SK-MEL-5 (cell line): ENCODE measurements around the gene TBXAS1. TPM values are rescaled to one million over a fixed set of nuclear protein-coding genes. Genes with fewer than 3 reads are reported as not detected.

Experiments
- DNase-seq: peaks from one replicate; pipeline ENCODE4 v3.0.0-alpha.2; 2016; ENCODE audit warnings: low read depth, low spot score
- in situ Hi-C: cut with HindIII; loops from 2 replicates; pipeline ENCODE4 v1.10.0; 2016; ENCODE audit warnings: low sequenced_read_pairs, high pct_unique_total_duplicates, low pct_unique_long_range_greater_than_20kb
- total RNA-seq: library from RNA; depleted of rRNA; stranded (reverse); fragments of >200 nt; shearing (Covaris generic); gene quantifications from 2 replicates; pipeline ENCODE4 v1.2.3, GENCODE V29; 2014

The TBXAS1 gene
- total RNA-seq, 1 experiment from 2014 or later = 3.4 TPM

DNA sequence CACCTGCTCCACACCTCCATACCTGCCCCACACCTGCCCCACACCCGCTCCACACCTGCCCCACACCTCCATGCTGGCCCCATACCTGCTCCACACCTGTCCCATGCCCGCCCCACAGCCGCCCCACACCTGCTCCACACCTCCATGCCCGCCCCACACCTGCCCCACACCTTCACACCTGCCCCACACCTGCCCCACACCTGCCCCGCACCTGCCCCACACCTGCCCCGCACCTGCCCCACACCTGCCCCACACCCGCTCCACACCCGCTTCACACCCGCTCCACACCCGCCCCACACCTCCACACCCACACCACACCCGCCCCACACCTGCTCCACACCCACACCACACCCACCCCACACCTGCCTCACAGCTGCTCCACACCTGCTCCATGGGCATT lies 180.7 kb downstream of the TBXAS1 start:
- in situ Hi-C loops = loop anchor here (25.0 kb wide), 1 partner anchor 522 kb away; the partner anchor contains the start of gene KLRG2
- DNase-seq = no peak

DNA sequence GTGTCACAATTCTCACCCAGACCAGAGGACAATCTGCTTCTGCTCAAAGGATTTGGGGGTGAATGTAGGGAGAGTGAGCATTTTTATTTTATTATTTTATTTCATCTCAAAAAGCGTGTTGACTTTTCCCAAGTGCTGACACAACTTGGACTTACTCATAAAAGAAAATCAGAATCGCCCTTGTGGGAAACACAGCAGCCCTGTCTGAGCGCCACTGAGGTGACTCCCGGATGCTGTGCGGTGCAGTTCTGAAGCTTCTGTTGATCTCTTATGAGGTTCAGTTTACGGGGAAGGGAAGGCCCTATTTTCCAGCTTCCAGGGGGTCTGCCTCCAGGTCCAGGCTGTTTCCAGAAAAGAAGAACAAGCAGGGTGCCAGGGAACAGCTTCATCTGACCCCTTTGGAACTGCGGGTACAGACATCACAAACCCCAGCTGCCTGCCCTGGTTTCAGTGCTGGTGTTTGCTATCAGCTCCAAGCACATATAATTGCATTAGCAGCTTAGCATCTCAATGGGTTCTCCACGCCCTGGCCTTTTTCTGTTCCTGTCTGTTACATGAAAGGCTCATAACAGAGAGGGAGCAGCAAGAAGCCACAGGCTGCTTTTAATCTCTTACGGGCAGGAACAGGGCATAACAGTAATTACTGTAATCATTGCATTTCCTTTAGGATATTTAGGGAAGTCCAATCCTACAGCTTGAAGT lies 181.3 kb downstream of the TBXAS1 start:
- in situ Hi-C loops = loop anchor here (25.0 kb wide), 1 partner anchor 523 kb away; the partner anchor contains the start of gene KLRG2
- DNase-seq = no peak

DNA sequence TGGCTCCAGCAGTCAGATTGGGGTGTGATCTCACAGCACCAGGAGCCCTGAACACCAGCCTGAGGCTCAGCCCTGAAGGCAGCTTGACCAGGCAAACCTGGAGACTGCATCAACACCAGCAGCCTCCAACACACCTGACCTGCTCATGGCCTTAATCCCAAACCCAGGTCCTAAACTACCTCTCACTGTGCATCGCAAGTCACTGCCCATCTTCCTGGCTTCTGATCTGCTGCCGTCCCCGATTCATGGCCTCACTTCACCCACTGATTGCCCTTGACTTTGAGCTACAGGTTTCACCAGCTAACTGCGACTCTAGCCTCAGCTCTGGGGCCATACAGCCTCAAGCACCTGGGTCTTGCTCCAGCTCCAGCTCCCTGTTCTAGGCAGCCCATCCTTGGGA lies 184.6 kb downstream of the TBXAS1 start:
- in situ Hi-C loops = loop anchor here (25.0 kb wide), 1 partner anchor 526 kb away; the partner anchor contains the start of gene KLRG2
- no peak for DNase-seq

DNA sequence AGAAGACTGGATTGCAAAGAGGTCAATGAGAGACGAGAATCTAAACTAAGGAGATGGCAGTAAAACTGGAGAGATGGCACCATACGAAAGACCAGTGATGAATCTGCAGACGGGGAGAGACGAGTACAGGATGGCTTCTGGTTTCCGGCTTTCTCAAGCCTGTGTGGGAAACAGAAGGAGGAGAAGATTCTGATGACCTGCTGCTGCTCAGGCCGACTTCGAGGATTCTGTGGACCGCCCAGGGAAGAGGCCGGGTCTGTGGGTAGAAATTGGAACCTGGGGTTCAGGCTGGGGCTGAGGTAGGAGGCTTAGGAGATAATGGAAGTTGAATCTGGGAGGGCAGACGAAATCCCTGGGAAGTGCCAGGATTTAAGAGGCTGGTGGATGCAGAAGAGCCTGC lies 185.1 kb downstream of the TBXAS1 start:
- in situ Hi-C loops = loop anchor here (25.0 kb wide), 1 partner anchor 527 kb away; the partner anchor contains the start of gene KLRG2
- DNase-seq = no peak

DNA sequence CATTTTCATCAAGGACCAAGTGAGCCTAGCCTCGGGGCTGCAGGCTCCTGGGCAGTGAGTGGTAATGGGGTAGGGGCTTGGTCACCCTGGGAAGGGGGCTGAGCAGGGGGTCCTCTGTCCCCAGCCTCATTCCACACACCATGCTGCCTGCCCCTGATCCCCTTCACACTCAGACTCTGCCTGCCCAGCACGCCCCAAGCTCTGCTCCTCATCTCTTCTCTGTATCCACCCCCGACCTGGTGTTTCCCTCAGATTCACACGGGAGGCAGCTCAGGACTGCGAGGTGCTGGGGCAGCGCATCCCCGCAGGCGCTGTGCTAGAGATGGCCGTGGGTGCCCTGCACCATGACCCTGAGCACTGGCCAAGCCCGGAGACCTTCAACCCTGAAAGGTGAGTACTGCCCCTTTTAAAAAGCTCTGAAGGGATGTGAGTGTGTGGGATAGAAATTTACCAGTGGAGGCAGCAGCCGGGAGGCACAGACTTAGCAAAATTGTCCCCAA lies 186.5 kb downstream of the TBXAS1 start:
- in situ Hi-C loops = loop anchor here (25.0 kb wide), 1 partner anchor 528 kb away; the partner anchor contains the start of gene KLRG2
- DNase-seq = no peak

DNA sequence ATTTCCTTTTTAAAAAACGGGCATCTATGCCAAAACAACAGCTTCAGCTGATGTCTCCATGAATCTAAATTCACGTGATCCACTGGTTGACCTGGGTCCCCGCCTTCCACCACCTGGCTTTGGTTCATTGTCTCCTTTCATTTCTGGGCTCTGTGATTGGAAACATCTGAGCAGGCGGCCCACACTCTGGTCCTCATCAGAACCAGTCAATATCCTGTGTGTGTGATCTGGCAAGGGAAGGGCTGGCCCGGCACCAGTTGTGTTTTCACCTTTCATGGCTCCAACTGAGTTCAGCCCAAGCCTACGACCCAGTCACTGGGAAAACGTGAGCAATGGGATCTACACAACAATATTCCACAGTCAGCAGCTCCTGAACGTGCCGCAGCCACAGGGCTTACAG lies 187.5 kb downstream of the TBXAS1 start:
- in situ Hi-C loops = loop anchor here (25.0 kb wide), 1 partner anchor 529 kb away; the partner anchor contains the start of gene KLRG2
- no peak for DNase-seq

DNA sequence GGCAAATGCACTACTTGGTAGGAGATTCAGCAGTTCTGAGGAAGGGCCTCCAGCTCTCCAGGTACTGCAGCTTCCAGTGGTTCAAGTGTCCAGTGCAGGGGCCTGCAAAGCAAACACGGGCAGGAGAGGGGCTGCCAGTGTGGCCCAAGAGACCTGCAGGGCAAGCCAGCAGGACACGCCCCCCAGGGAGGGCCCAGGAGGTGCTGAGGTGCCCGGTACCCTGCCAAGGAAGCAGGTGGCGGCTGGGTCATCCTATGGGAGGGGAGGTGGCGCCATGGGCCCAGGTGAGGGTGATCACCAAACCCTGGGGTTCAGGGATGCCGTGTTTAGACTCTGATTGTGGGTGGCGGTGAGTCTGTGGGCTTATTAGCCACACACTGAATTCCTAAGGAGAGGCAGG lies 188.0 kb downstream of the TBXAS1 start:
- DNase-seq = no peak
- in situ Hi-C loops = loop anchor here (25.0 kb wide), 1 partner anchor 530 kb away; the partner anchor contains the start of gene KLRG2

DNA sequence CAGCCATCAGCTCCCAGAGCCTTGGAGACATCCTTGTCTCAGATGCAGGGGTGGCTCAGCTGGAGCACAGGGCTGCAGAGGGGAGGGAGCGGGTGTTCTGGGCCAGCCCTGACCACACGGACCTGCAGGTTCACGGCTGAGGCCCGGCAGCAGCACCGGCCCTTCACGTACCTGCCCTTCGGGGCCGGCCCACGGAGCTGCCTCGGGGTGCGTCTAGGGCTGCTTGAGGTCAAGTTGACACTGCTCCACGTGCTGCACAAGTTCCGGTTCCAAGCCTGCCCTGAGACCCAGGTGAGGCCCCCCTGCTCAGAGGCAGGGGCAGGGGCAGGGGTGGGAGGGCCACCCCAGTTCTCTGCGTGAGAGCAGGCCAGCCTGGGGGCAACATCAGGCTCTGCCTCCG lies 188.5 kb downstream of the TBXAS1 start:
- in situ Hi-C loops = loop anchor here (25.0 kb wide), 1 partner anchor 530 kb away; the partner anchor contains the start of gene KLRG2

DNA sequence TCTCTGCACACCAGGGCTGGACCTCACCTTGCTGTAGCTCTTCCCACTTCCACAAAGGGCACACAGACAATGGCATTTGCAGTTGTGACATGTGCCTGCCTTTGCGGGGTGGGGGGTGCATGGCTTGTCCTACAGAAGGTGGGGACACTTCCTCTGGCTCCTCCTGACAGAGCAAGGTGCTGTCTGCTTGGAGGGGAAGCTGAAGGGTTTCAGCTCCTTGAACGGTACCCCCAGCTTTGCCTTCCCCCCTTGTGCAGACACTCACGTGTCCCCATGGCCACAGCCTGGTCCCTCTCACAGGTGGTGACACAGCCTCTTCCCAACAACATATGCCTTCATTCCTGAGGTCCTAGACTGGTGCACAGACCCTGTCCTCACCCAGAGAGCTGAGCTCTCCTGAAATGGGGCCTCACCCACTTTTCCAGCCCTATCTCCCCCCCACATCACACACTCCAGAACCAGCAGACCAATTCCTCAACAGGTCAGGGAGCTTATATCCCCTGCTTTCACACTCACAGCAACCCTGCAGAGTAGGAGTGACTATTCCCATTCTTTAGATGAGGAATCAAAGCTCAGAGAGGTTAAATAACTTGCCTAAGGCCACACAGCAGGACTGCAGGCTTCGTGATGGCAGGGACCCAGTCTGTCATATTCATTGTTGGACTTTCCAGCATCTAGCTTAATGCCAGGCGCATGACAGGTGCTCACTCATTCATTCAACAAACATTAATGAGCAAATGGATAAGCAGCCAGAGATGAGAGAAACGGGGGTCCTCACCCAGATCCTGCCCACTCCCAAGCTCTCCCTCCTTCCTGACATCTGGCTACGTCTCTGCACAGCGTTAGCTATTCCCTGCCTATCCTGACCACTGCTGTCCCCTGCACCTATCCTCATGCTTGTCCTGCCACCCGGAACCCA lies 189.3 kb downstream of the TBXAS1 start:
- in situ Hi-C loops = loop anchor here (25.0 kb wide), 1 partner anchor 531 kb away; the partner anchor contains the start of gene KLRG2
- DNase-seq = no peak

More for the DNA sequence above, 188.5 kb downstream of the TBXAS1 start:
- no peak for DNase-seq

DNA sequence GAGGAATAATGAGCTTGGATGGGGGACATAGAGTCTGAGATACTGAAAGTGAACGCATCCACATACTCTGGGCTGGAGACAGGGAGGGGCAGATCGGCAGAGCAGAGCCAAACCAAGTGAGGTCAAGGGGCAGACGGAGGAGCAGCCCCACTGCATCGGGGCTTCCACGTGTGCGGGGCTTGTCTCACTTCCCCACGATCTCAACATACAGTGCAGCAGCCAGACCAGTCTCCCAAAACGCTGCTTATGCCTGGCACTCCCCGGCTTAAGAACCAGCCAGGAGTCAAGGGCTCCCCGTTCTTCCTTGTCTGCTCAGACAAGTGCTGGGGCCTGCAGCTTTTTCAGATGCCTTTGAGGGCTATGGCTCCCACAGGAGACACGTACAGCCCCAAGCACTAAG lies 190.1 kb downstream of the TBXAS1 start:
- no peak for DNase-seq
- in situ Hi-C loops = loop anchor here (25.0 kb wide), 1 partner anchor 532 kb away; the partner anchor contains the start of gene KLRG2

DNA sequence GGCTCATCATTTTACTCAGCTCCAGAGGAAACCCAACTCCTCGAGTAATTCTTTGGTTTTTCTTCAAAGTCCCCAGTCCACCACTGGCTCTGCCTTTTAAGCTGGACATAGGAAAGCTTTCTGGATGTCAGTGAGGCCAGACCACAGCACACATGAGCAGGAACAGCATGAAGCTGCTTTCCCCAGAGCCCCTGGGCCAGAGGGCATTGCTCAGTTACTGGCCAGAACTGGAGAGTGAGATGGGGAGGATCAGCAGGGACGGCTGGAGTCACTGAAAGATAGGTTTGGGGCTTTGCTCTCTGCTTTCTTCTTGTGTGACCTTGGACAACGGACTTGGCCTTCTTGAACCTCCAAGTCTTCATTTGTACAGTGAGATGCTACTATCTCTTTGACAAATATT lies 190.5 kb downstream of the TBXAS1 start:
- in situ Hi-C loops = loop anchor here (25.0 kb wide), 1 partner anchor 532 kb away; the partner anchor contains the start of gene KLRG2

DNA sequence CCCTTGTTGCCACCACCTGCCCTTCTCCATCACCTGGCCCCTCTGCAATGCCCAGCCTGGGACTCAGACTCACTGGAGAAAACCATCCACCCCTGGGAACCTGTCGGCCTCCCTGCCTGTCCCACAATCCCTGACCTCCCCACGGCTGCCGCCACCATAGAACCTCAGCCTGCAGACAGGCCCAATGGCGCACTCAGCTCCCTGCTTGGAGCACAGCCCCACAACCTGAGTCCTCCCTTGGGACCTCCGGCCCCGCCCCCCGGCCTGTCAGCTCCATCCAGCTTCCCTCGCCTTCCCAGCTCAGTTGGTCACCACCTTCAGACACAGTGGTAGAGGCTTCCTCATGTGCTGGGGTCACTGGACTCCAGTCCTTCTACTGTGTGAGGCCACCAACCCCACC lies 192.5 kb downstream of the TBXAS1 start:
- DNase-seq = no peak
- in situ Hi-C loops = loop anchor here (25.0 kb wide), 1 partner anchor 534 kb away; the partner anchor contains the start of gene KLRG2

More for the DNA sequence above, 190.5 kb downstream of the TBXAS1 start:
- no peak for DNase-seq

DNA sequence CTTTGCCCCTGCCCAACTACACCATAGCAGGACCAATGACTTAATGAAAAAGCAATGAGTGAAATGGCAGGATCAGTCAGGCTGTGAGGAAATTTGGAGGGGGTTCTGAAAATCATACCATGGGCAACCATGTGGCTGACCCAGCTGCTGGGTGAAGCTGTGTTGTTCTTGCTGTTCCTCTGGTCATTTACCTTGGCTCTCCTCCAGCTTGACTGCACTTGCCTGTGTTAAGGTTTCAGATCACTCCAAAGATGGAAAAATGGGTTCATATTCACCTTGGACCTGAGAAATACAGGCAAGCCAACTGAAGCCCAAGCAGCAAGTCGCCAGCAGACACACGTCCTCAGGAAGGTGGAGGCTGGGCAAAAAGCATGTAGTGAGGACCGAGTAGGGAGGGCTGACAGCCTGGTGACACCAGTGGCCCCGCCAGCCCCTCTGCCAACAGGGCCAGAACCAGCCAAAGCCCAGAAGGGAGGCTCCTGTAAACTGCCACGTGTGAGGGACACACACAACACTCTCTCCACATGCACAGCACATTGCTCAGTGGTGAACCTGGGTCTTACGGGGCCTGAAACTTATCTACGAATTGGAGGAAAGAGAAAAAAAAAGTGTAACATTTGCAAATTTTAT lies 193.6 kb downstream of the TBXAS1 start:
- DNase-seq = no peak
- in situ Hi-C loops = loop anchor here (25.0 kb wide), 1 partner anchor 535 kb away; the partner anchor contains the start of gene KLRG2

DNA sequence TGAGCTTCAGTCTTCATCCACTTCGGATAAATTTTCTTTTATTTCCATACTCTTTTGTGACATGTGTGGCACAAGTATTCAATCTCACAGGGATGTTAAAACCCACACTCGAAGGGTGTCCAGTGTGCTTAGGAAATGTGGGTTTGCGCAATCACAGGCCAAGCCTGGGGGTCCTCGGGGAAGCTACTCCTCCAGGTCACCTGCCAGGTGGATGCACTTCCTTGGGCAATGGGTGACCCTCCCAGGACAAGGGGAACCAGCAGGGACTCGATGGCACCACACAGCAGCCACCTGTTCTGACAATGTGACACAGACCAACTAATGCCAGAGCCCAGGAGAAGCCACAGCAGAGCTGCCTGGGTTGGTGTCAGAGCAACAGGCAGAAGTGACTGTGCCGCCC lies 194.7 kb downstream of the TBXAS1 start:
- in situ Hi-C loops = loop anchor here (25.0 kb wide), 1 partner anchor 536 kb away; the partner anchor contains the start of gene KLRG2

DNA sequence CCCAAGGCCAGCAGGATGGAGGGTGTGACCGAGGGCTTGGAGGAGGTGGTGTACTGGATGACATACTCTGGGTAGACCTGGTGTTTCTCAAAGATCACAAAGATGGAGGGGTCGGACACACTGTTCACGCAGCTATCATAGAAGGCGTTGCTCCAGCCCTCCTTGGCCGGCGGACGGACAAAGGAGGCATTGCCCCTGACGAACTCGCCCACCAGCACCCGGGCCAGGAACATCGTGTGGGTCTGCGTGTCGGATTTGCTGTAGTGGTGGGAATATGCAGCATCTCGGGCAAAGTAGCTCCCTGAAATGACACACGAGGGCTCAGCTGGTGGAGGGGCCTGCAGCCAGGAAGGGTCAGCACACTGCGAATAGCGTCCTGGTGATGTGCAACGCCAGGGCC lies 195.5 kb downstream of the TBXAS1 start:
- in situ Hi-C loops = loop anchor here (25.0 kb wide), 1 partner anchor 537 kb away; the partner anchor contains the start of gene KLRG2
- no peak for DNase-seq

More for the DNA sequence above, 194.7 kb downstream of the TBXAS1 start:
- no peak for DNase-seq

DNA sequence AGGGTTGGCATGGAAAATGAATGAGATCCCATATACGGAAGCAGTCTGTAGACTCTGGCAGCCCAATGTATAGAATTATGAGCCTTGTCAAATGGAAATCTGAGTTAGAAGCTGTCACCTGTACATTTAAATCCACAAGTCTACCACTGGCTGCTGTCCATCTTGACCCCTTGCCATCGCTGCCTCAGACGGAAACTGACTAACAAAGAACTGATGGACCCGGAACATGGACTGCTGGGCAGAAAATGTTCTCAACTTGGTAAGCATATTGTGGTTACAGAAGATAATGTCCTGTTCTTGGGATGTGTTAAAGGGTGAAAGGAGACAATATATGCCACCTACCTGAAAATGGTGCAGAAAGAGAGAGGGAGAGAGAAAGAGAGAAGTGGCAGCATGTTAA lies 196.2 kb downstream of the TBXAS1 start:
- in situ Hi-C loops = no loop called here
- DNase-seq = no peak

DNA sequence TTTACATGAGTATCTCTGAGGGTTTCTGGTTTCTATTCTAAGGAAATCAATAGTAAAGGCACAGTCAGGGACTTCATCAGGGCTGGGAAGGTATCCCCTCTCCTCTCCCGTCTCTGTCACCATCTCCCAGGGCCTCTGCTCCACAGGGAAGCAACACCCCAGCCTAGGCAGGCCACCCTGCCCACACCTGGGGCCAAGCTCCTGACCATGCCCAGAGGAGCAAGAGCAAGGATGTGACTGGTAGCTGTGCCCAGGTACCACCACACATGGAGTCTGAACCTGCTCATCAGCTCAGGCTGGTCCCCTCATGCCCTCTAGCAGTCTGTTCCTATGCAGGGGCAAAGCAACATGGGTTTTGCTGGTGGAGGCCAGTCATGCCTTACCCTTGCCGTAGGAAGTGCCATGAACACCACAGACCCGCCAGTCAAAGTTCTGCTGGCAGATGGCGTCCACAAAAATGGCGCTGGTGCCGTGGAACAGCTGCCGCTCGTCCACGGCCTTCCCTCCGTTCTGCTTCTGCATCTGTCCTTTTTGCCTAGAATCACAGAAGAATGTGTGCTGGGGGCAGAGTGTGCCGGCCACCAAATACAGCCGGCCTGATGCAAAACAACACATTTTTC lies 196.9 kb downstream of the TBXAS1 start:
- in situ Hi-C loops = no loop called here

More for the DNA sequence above, 196.9 kb downstream of the TBXAS1 start:
- no peak for DNase-seq
